Endothelial cell of umbilical vein (primary cell): ENCODE data around the gene OTUD6A. TPM values are rescaled to one million over a fixed set of nuclear protein-coding genes. Genes with fewer than 3 reads are reported as not detected.

Experiments
- BruUV-seq: library from RNA; stranded (reverse); fragments of 400-500 nt; replicated peaks from 2 replicates; lab custom pipeline; 2021; lab: Mats Ljungman, UMichigan
- CTCF ChIA-PET: fragments of 300-600, 350-600 bp; sonication (Branson Sonifier 250); formaldehyde crosslinking; loops from one replicate; lab custom pipeline; 2021; ENCODE audit warnings: antibody characterized with exemption, inconsistent platforms; lab: Charles Lee
- POLR2A ChIA-PET: fragments of 300-600, 350-600 bp; sonication (Branson Sonifier 250); formaldehyde crosslinking; loops from one replicate; lab custom pipeline; 2021; ENCODE audit warnings: antibody characterized with exemption, inconsistent platforms; lab: Charles Lee
- DNase-seq: peaks from one replicate; pipeline ENCODE4 v3.0.0-alpha.2; 2011; ENCODE audit warnings: low read depth, low spot score
- FAIRE-seq: peaks from 2 replicates; lab custom pipeline; 2011; peaks lifted over from hg19 to GRCh38; lab: Jason Lieb, UNC
- H2AFZ ChIP-seq: 2 replicates; pipeline ENCODE4 v1.6.0; 2012; ENCODE audit warnings: low read depth, low read length, control low read depth, inconsistent platforms
- H3K27ac ChIP-seq: 2 replicates; pipeline ENCODE4 v1.5.1; 2011; ENCODE audit warnings: low read depth, mild to moderate bottlenecking, control low read depth, low read length, moderate library complexity; ENCODE audit not compliant: insufficient read depth
- H3K27me3 ChIP-seq, 2 experiments: 2 replicates each; pipeline versions ENCODE4 v1.6.0 to v1.6.1; 2011; ENCODE audit warnings: low read length in 2 of 2, mixed read lengths in 1 of 2; ENCODE audit not compliant: control insufficient read depth in 2 of 2, insufficient read depth in 2 of 2
- H3K36me3 ChIP-seq, 2 experiments: 2 replicates in 1 of 2; 3 replicates in 1 of 2; pipeline ENCODE4 v1.5.1; 2011; ENCODE audit warnings: low read length in 2 of 2, mild to moderate bottlenecking in 1 of 2, moderate library complexity in 1 of 2; ENCODE audit not compliant: control insufficient read depth in 2 of 2, insufficient read depth in 2 of 2; ENCODE audit errors: extremely low read depth in 1 of 2
- H3K4me1 ChIP-seq: 3 replicates; pipeline ENCODE4 v1.5.1; 2011; ENCODE audit warnings: mild to moderate bottlenecking, low read length; ENCODE audit not compliant: control insufficient read depth, insufficient read depth; ENCODE audit errors: extremely low read depth
- H3K4me2 ChIP-seq: 2 replicates; pipeline ENCODE4 v1.6.1; 2011; ENCODE audit warnings: low read length, control low read depth, mixed read lengths; ENCODE audit not compliant: insufficient read depth
- H3K4me3 ChIP-seq, 3 experiments: fragments of 200-600 bp in 1 of 3; sonication (generic), shearing (Covaris generic) in 1 of 3; replicated peaks in 1 of 3; 2 replicates each; pipeline ENCODE4 v1.5.1; 2011 to 2016; ENCODE audit warnings: control low read depth in 3 of 3, low read length in 3 of 3, mild to moderate bottlenecking in 2 of 3, inconsistent platforms in 1 of 3, low read depth in 1 of 3, moderate library complexity in 1 of 3; ENCODE audit not compliant: insufficient read depth in 1 of 3
- H3K79me2 ChIP-seq: 2 replicates; pipeline ENCODE4 v1.6.0; 2012; ENCODE audit warnings: low read length, inconsistent platforms; ENCODE audit not compliant: control insufficient read depth, insufficient read depth
- H3K9ac ChIP-seq: replicated peaks from 2 replicates; pipeline ENCODE3; 2011; ENCODE audit warnings: low read length, control low read depth; ENCODE audit not compliant: insufficient read depth; ENCODE audit errors: extremely low read depth
- H3K9me1 ChIP-seq: replicated peaks from 3 replicates; pipeline ENCODE4 v1.6.0; 2011; ENCODE audit warnings: mild to moderate bottlenecking, low read length; ENCODE audit not compliant: control insufficient read depth, insufficient read depth; ENCODE audit errors: extremely low read depth
- H3K9me3 ChIP-seq: replicated peaks from 2 replicates; pipeline ENCODE4 v1.5.1; 2012; ENCODE audit warnings: low read length, inconsistent platforms; ENCODE audit not compliant: control insufficient read depth, insufficient read depth
- H4K20me1 ChIP-seq: replicated peaks from 2 replicates; pipeline ENCODE3; 2011; ENCODE audit warnings: mild to moderate bottlenecking, low read length; ENCODE audit not compliant: control insufficient read depth, insufficient read depth; ENCODE audit errors: extremely low read depth
- CTCF ChIP-seq, 2 donors: IDR thresholded peaks; 1 replicate in 1 of 2; 2 replicates in 1 of 2; pipeline ENCODE4 v1.5.1; 2011; ENCODE audit warnings: low read length in 2 of 2, mild to moderate bottlenecking in 2 of 2, moderate library complexity in 2 of 2, control low read depth in 1 of 2, inconsistent platforms in 1 of 2, low read depth in 1 of 2; ENCODE audit not compliant: insufficient read depth in 1 of 2; ENCODE audit errors: extremely low read depth in 1 of 2
- EZH2 ChIP-seq: IDR thresholded peaks from 2 replicates; pipeline ENCODE4 v1.6.1; 2012; ENCODE audit warnings: borderline replicate concordance, low read depth, mild to moderate bottlenecking, moderate library complexity, low read length, inconsistent platforms; ENCODE audit not compliant: severe bottlenecking
- FOS ChIP-seq: IDR thresholded peaks from 2 replicates; pipeline ENCODE4 v1.6.1; 2011; ENCODE audit warnings: mild to moderate bottlenecking, low read length, moderate library complexity, borderline replicate concordance; ENCODE audit not compliant: insufficient read depth
- GATA2 ChIP-seq: IDR thresholded peaks from 2 replicates; pipeline ENCODE4 v1.7.0; 2011; ENCODE audit warnings: low read depth, mild to moderate bottlenecking, moderate library complexity, mixed read lengths, low read length; ENCODE audit not compliant: insufficient read length, insufficient read depth
- MAX ChIP-seq: IDR thresholded peaks from 2 replicates; pipeline ENCODE4 v1.6.1; 2011; ENCODE audit not compliant: insufficient read depth, insufficient read length
- POLR2A ChIP-seq: IDR thresholded peaks from 2 replicates; pipeline ENCODE4 v1.6.1; 2012; ENCODE audit warnings: low read depth, mild to moderate bottlenecking, control low read depth, low read length
- POLR2AphosphoS5 ChIP-seq: IDR thresholded peaks from 2 replicates; pipeline ENCODE4 v1.6.1; 2012; ENCODE audit warnings: low read depth, mild to moderate bottlenecking, control low read depth, low read length, moderate library complexity; ENCODE audit not compliant: insufficient read depth
- dilution Hi-C: fragments of 300-500 bp; cut with MboI; formaldehyde crosslinking; loops from one replicate; pipeline ENCODE4 v1.15.0; 2019; ENCODE audit warnings: low sequenced_read_pairs; ENCODE audit not compliant: extremely low pct_ligation_motif_present
- intact Hi-C: fragments of 100-400 bp; cut with micrococcal nuclease; formaldehyde crosslinking; loops from one replicate; pipeline ENCODE4 v1.10.0; 2022
- polyA plus RNA-seq, 4 experiments: library from polyadenylated mRNA; depleted of rRNA in 3 of 4; stranded (reverse) in 3 of 4; unstranded in 1 of 4; fragments of >200 nt; gene quantifications; 2 replicates each; pipeline versions ENCODE4 v1.2.1 to v1.2.3, GENCODE V29; 2011 to 2012; ENCODE audit warnings: missing spikeins in 1 of 4
- total RNA-seq: library from RNA; stranded (reverse); gene quantifications from 2 replicates; pipeline ENCODE4 v1.2.3, GENCODE V29; 2021

Gene OTUD6A
- total and polyA plus RNA-seq, 2 donors (not counting 3 experiments of a cell fraction or from before 2014, with no cell fraction given) = not detected

GRCh38 chrX:70013466-70014381 is 48.5 kb upstream of the OTUD6A start:
- H2AFZ ChIP-seq = no peak overlapping the region
- no peak for DNase-seq
- CTCF ChIA-PET = interaction anchor here (0.6 to 1.5 kb wide), 2 partner anchors 13 to 19 kb away, joined by 3 to 4 read pairs; no protein-coding TSS in a partner anchor
- no peaks in the 10 kb centered on the region for H3K36me3 ChIP-seq
- H3K27me3 ChIP-seq = no peaks in the 10 kb centered on the region
- BruUV-seq = no TSS peak
- dilution Hi-C loops = no loop called here
- H3K9ac ChIP-seq = no peak overlapping the region
- no peak overlapping the region for H3K27ac ChIP-seq
- no peaks in the 10 kb centered on the region for H4K20me1 ChIP-seq
- H3K79me2 ChIP-seq = no peaks in the 10 kb centered on the region
- TF ChIP-seq POLR2A (no peak), EZH2 (no peak), GATA2 (no peak), FOS (no peak), POLR2AphosphoS5 (no peak), MAX (no peak), CTCF (IDR thresholded peaks at IDR 0.05; ENCODE audit: extremely low read depth in 1 of 2, insufficient read depth in 1 of 2, low read depth in 1 of 2, low read length in 2 of 2) (no peak)
- no peak overlapping the region for H3K4me3 ChIP-seq
- no peak overlapping the region for H3K4me2 ChIP-seq
- H3K9me3 ChIP-seq = no peaks in the 10 kb centered on the region
- POLR2A ChIA-PET = no interaction called here
- no peaks in the 10 kb centered on the region for H3K4me1 ChIP-seq
- intact Hi-C loops = no loop called here
- no peaks in the 10 kb centered on the region for H3K9me1 ChIP-seq
- no peak for FAIRE-seq
